Hematopoietic multipotent progenitor cell treated with erythropoietin and hydrocortisone succinate and interleukin-3 and kit ligand, for 4 days (in vitro differentiated cells): ENCODE results near the gene RSRC1.
A peak's percentile ranks its signal among the peaks of the same experiment; 100 is the strongest.
"Not testable (repeated sequence)": the region's sequence is repeated elsewhere in the genome, so short reads cannot be mapped to it uniquely, and the experiment has no call there.

Experiments
- DNase-seq: peaks from one replicate; pipeline ENCODE4 v3.0.0-alpha.2; 2015

The RSRC1 gene

GRCh38 chr3:158408518-158408897 lies 298.6 kb downstream of the RSRC1 start:
- not testable (repeated sequence) for DNase-seq

GRCh38 chr3:158418035-158418434 lies 308.1 kb downstream of the RSRC1 start:
- DNase-seq, result no peak

GRCh38 chr3:158419820-158420653 lies 310.1 kb downstream of the RSRC1 start:
- no peak for DNase-seq

GRCh38 chr3:158420654-158421396 lies 310.9 kb downstream of the RSRC1 start:
- no peak for DNase-seq

GRCh38 chr3:158430448-158430847 lies 320.6 kb downstream of the RSRC1 start:
- no peak for DNase-seq

- DNase-seq, result no peak
Measured at GRCh38 chr3:158430968-158431367, 321.1 kb downstream of the RSRC1 start.

- DNase-seq, result no peak
Measured at GRCh38 chr3:158431829-158432228, 321.9 kb downstream of the RSRC1 start.

GRCh38 chr3:158434412-158435038 lies 324.6 kb downstream of the RSRC1 start:
- peak; percentile 83 for DNase-seq

- no peak for DNase-seq
Measured at GRCh38 chr3:158443632-158444031, 333.7 kb downstream of the RSRC1 start.

- DNase-seq, result no peak
Measured at GRCh38 chr3:158447408-158447807, 337.5 kb downstream of the RSRC1 start.

GRCh38 chr3:158451405-158452055 lies 341.6 kb downstream of the RSRC1 start:
- peak; percentile 35 for DNase-seq

- no peak for DNase-seq
Measured at GRCh38 chr3:158452334-158452733, 342.4 kb downstream of the RSRC1 start.

GRCh38 chr3:158453004-158453403 lies 343.1 kb downstream of the RSRC1 start:
- no peak for DNase-seq

- no peak for DNase-seq
Measured at GRCh38 chr3:158453865-158454264, 344.0 kb downstream of the RSRC1 start.

GRCh38 chr3:158455406-158455805 lies 345.5 kb downstream of the RSRC1 start:
- no peak for DNase-seq

GRCh38 chr3:158456114-158456513 lies 346.2 kb downstream of the RSRC1 start:
- no peak for DNase-seq

GRCh38 chr3:158458464-158458863 lies 348.6 kb downstream of the RSRC1 start:
- DNase-seq, result no peak

GRCh38 chr3:158460926-158461325 lies 351.0 kb downstream of the RSRC1 start:
- peak; percentile 29 for DNase-seq

- DNase-seq, result no peak
Measured at GRCh38 chr3:158463556-158463955, 353.7 kb downstream of the RSRC1 start.

- no peak for DNase-seq
Measured at GRCh38 chr3:158465074-158465473, 355.2 kb downstream of the RSRC1 start.

GRCh38 chr3:158470944-158471638 lies 361.2 kb downstream of the RSRC1 start:
- DNase-seq, result peak; percentile 62

- DNase-seq, result no peak
Measured at GRCh38 chr3:158471639-158472294, 361.9 kb downstream of the RSRC1 start.
